Tibial artery (tissue), 4 donors: Measurements from ENCODE around the gene CLECL1.

Experiments
- DNase-seq, 2 donors: peaks; one replicate each; pipeline ENCODE4 v3.0.0-alpha.2; 2019
- H3K27ac ChIP-seq, 2 donors: fragments of 200-600 bp; sonication (generic) in 1 of 2; 1 replicate in 1 of 2; 2 replicates in 1 of 2; pipeline ENCODE4 v1.5.1; 2018 to 2019; ENCODE audit warnings: mild to moderate bottlenecking in 1 of 2
- H3K27me3 ChIP-seq, 2 donors: fragments of 200-600 bp; sonication (generic) in 1 of 2; one replicate each; pipeline versions ENCODE4 v1.5.1 to v1.6.0; 2016 to 2019
- H3K36me3 ChIP-seq, 3 donors: fragments of 200-600 bp; sonication (generic) in 2 of 3; one replicate each; pipeline ENCODE4 v1.5.1; 2016 to 2019; ENCODE audit warnings: mild to moderate bottlenecking in 2 of 3
- H3K4me1 ChIP-seq, 4 donors: fragments of 200-600 bp; sonication (generic) in 2 of 4; 1 replicate in 3 of 4; 2 replicates in 1 of 4; pipeline ENCODE4 v1.5.1; 2016 to 2019
- H3K4me3 ChIP-seq, 2 donors: fragments of 200-600 bp; sonication (generic) in 1 of 2; 1 replicate in 1 of 2; 2 replicates in 1 of 2; pipeline ENCODE4 v1.5.1; 2018 to 2019; ENCODE audit warnings: mild to moderate bottlenecking in 2 of 2
- H3K9me3 ChIP-seq, 3 donors: fragments of 200-600 bp; sonication (generic) in 1 of 3; one replicate each; pipeline ENCODE4 v1.5.1; 2016 to 2019
- CTCF ChIP-seq, 2 experiments: fragments of 200-600 bp in 1 of 2; fragments of 450-650 bp in 1 of 2; IDR thresholded peaks; one replicate each; pipeline ENCODE4 v1.5.1; 2017 to 2019; ENCODE audit warnings: antibody characterized with exemption in 2 of 2, mild to moderate bottlenecking in 1 of 2, moderate library complexity in 1 of 2
- intact Hi-C: fragments of 100-400 bp; cut with DNase I; formaldehyde crosslinking; loops from one replicate; pipeline ENCODE4 v1.15.0; 2023; ENCODE audit warnings: low total_unique reads

CLECL1 gene

DNA sequence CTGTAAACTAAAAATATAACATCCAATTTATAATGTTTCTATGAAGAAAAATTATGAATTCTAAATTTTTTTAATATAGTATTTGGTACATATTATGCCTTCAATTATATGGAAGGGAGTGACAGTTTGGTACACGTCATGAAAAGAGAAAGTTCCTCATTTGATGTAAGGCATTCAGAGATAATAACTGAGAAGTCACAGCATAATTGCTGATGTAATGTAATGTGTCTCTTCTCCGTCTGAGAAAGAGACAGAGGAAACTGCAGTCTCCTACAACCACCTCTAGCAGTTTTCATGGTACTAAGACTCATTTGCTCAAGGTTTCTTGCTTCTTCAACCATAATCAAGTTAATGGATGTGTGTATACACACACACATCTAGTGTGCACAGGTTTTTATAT lies 30.1 kb upstream of the CLECL1 start:
- no peak overlapping the region for H3K4me3 ChIP-seq
- H3K4me1 ChIP-seq = no peaks in the 10 kb centered on the region
- no peaks in the 10 kb centered on the region for H3K9me3 ChIP-seq
- no peak overlapping the region for H3K27ac ChIP-seq
- no peak for TF ChIP-seq CTCF (IDR thresholded peaks at IDR 0.05)
- intact Hi-C loops = no loop called here
- DNase-seq = no peak
- H3K27me3 ChIP-seq = no peaks in the 10 kb centered on the region
- no peaks in the 10 kb centered on the region for H3K36me3 ChIP-seq

GRCh38 chr12:9762369-9762768 lies 29.5 kb upstream of the CLECL1 start:
- TF ChIP-seq CTCF (IDR thresholded peaks at IDR 0.05) = no peak
- H3K9me3 ChIP-seq = no peaks in the 10 kb centered on the region
- no peak overlapping the region for H3K4me3 ChIP-seq
- no peaks in the 10 kb centered on the region for H3K4me1 ChIP-seq
- H3K27me3 ChIP-seq = no peaks in the 10 kb centered on the region
- no peak for DNase-seq
- intact Hi-C loops = no loop called here
- no peak overlapping the region for H3K27ac ChIP-seq
- no peaks in the 10 kb centered on the region for H3K36me3 ChIP-seq

DNA sequence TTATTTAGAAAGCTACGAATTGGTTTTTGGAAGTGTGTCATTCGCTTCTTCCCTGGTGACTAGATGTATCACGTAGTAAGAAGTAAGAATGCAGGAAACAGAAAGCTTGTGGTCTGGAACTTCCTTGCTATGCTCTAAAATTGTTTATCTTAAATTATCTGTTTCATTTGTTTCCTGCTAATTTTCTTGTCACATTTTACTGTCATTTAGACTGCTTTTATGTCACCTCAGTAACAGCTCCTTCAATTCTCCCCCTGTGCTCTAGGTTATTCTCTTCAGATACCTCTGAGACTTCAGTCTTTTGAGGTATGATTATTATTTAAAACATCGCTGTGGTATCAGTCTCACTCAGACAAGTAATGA lies 28.5 kb upstream of the CLECL1 start:
- Histone ChIP-seq H3K4me1 (no peaks in the 10 kb centered on the region), H3K4me3 (no peak overlapping the region), H3K27ac (no peak overlapping the region), H3K36me3 (no peaks in the 10 kb centered on the region), H3K9me3 (no peaks in the 10 kb centered on the region), H3K27me3 (no peaks in the 10 kb centered on the region)
- DNase-seq = no peak
- intact Hi-C loops = no loop called here
- no peak for TF ChIP-seq CTCF (IDR thresholded peaks at IDR 0.05)

GRCh38 chr12:9760699-9761418 lies 28.0 kb upstream of the CLECL1 start, which contains the start of gene CD69:
Gene CD69, minus strand, starts transcription at chr12:9760901. Its CDS starts 81 bp downstream, at chr12:9760820.
- no peaks in the 10 kb centered on the region for H3K27me3 ChIP-seq
- no peak within 1 kb of the TSS for H3K27ac ChIP-seq
- intact Hi-C loops = no loop called here
- DNase-seq = no peak
- H3K9me3 ChIP-seq = no peaks in the 10 kb centered on the region
- TF ChIP-seq CTCF (IDR thresholded peaks at IDR 0.05) = no peak
- H3K4me1 ChIP-seq = no peaks in the 10 kb centered on the region
- H3K36me3 ChIP-seq = no peaks in the 10 kb centered on the region
- H3K4me3 ChIP-seq = no peak within 1 kb of the TSS

DNA sequence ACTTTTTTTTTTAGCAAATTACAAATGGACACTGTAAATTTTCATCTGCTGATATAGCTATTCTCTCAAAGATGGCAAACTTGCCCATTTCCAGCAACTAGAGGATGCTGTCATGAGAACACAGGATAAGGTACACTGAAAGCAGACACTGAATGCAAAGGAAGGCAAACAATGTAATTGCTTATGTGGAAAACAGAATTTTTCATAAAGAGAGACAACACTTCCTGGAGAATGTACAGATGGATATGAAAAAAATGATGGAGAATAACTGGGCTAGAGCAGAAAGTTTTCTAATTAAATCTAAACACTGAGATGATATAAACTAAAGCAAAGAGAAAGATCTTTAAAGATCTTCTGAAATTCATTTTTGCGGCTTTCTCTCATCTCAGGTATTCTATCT lies 27.2 kb upstream of the CLECL1 start:
- Histone ChIP-seq H3K4me3 (no peak overlapping the region), H3K9me3 (no peaks in the 10 kb centered on the region), H3K36me3 (no peaks in the 10 kb centered on the region), H3K27ac (no peak overlapping the region), H3K27me3 (peaks cover 0 to 2% of the 10 kb centered on the region in 2 donors), H3K4me1 (no peaks in the 10 kb centered on the region)
- no peak for TF ChIP-seq CTCF (IDR thresholded peaks at IDR 0.05)
- no peak for DNase-seq
- intact Hi-C loops = no loop called here

- intact Hi-C loops = no loop called here
- DNase-seq = no peak
- no peaks in the 10 kb centered on the region for H3K9me3 ChIP-seq
- no peak for TF ChIP-seq CTCF (IDR thresholded peaks at IDR 0.05)
- H3K27ac ChIP-seq = no peak overlapping the region
- H3K4me3 ChIP-seq = no peak overlapping the region
- H3K27me3 ChIP-seq = peaks cover 0 to 6% of the 10 kb centered on the region in 2 donors
- H3K4me1 ChIP-seq = no peaks in the 10 kb centered on the region
- H3K36me3 ChIP-seq = no peaks in the 10 kb centered on the region
Measured at GRCh38 chr12:9759694-9760093, 26.8 kb upstream of the CLECL1 start.
